Hepatocyte (in vitro differentiated cells): ENCODE data around the gene GTSE1.

Experiments used
- EZH2 ChIP-seq: fragments of 200-600 bp; sonication (generic); IDR thresholded peaks from 2 replicates; pipeline ENCODE4 v1.6.1; 2016; ENCODE audit warnings: antibody characterized with exemption, mild to moderate bottlenecking, borderline replicate concordance
- EZH2phosphoT487 ChIP-seq: fragments of 200-600 bp; sonication (generic); IDR thresholded peaks from one replicate; pipeline ENCODE4 v1.6.1; 2018; ENCODE audit warnings: antibody characterized with exemption, mild to moderate bottlenecking, low read depth, moderate library complexity; ENCODE audit not compliant: unreplicated experiment, severe bottlenecking
- TF ChIP-seq, protein P1 (sequence below): fragments of 200-600 bp; sonication (generic); IDR thresholded peaks from 2 replicates; pipeline ENCODE4 v1.5.1; 2016; ENCODE audit warnings: antibody characterized with exemption, mild to moderate bottlenecking; ENCODE audit not compliant: poor library complexity

- TF ChIP-seq, protein P1, sequence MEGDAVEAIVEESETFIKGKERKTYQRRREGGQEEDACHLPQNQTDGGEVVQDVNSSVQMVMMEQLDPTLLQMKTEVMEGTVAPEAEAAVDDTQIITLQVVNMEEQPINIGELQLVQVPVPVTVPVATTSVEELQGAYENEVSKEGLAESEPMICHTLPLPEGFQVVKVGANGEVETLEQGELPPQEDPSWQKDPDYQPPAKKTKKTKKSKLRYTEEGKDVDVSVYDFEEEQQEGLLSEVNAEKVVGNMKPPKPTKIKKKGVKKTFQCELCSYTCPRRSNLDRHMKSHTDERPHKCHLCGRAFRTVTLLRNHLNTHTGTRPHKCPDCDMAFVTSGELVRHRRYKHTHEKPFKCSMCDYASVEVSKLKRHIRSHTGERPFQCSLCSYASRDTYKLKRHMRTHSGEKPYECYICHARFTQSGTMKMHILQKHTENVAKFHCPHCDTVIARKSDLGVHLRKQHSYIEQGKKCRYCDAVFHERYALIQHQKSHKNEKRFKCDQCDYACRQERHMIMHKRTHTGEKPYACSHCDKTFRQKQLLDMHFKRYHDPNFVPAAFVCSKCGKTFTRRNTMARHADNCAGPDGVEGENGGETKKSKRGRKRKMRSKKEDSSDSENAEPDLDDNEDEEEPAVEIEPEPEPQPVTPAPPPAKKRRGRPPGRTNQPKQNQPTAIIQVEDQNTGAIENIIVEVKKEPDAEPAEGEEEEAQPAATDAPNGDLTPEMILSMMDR: no peak
- TF ChIP-seq EZH2: no peak
- TF ChIP-seq EZH2phosphoT487: no peak
These were observed 59.4 kb downstream of the GTSE1 start for GRCh38 chr22:46355996-46356471.
